A673 (cell line): ENCODE data around the gene L2HGDH.

ENCODE experiments used
- EZH2 ChIP-seq: fragments of 200-600 bp; sonication (generic); IDR thresholded peaks from 2 replicates; pipeline ENCODE4 v1.6.1; 2017; ENCODE audit warnings: borderline replicate concordance, low read depth, mild to moderate bottlenecking, mixed read lengths, antibody characterized with exemption, low read length; ENCODE audit not compliant: poor library complexity, severe bottlenecking
- TF ChIP-seq, protein P1 (sequence below): fragments of 300-800, 200-600 bp; sonication (generic); conservative IDR thresholded peaks from 2 replicates; pipeline ENCODE4 v1.5.1; 2017; ENCODE audit warnings: low read depth, mild to moderate bottlenecking, antibody characterized with exemption, low read length, moderate library complexity, mixed read lengths

DNA sequence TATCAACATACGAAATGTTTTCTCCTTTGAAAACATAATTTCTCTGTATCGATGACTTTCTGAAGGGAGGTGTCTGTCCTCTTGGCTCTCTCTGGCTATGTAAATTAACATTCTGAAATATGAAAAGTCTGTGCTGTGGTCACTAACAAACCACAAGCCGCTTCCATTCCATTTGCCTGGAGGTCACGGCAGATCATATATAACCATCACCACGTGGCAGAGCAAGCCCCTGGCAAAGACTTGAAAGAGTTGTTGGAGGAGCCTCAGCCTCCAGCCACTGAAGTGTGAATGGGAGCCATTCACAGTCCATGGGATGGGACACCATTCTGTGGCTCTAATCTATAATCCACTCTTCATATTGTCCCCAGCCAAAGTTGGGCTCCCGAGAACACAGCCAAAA lies 45.1 kb upstream of the L2HGDH start:
- TF ChIP-seq, protein P1, sequence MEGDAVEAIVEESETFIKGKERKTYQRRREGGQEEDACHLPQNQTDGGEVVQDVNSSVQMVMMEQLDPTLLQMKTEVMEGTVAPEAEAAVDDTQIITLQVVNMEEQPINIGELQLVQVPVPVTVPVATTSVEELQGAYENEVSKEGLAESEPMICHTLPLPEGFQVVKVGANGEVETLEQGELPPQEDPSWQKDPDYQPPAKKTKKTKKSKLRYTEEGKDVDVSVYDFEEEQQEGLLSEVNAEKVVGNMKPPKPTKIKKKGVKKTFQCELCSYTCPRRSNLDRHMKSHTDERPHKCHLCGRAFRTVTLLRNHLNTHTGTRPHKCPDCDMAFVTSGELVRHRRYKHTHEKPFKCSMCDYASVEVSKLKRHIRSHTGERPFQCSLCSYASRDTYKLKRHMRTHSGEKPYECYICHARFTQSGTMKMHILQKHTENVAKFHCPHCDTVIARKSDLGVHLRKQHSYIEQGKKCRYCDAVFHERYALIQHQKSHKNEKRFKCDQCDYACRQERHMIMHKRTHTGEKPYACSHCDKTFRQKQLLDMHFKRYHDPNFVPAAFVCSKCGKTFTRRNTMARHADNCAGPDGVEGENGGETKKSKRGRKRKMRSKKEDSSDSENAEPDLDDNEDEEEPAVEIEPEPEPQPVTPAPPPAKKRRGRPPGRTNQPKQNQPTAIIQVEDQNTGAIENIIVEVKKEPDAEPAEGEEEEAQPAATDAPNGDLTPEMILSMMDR = no peak
- no peak for TF ChIP-seq EZH2
